ENCODE measurements around the gene MAD1L1.
A peak's percentile ranks its signal among the peaks of the same experiment; 100 is the strongest.

The MAD1L1 gene

GRCh38 chr7:2141651-2142050 is 91.1 kb downstream of the MAD1L1 start:
- peak in 26 of 56 donors; percentile 8 to 67 (median 28) for DNase-seq

GRCh38 chr7:2141021-2141410 is 91.7 kb downstream of the MAD1L1 start:
- DNase-seq, result no peak

GRCh38 chr7:2140216-2141020 is 92.3 kb downstream of the MAD1L1 start:
- DNase-seq, result peak in 6 of 56 donors; percentile 9 to 40 (median 24)

DNA sequence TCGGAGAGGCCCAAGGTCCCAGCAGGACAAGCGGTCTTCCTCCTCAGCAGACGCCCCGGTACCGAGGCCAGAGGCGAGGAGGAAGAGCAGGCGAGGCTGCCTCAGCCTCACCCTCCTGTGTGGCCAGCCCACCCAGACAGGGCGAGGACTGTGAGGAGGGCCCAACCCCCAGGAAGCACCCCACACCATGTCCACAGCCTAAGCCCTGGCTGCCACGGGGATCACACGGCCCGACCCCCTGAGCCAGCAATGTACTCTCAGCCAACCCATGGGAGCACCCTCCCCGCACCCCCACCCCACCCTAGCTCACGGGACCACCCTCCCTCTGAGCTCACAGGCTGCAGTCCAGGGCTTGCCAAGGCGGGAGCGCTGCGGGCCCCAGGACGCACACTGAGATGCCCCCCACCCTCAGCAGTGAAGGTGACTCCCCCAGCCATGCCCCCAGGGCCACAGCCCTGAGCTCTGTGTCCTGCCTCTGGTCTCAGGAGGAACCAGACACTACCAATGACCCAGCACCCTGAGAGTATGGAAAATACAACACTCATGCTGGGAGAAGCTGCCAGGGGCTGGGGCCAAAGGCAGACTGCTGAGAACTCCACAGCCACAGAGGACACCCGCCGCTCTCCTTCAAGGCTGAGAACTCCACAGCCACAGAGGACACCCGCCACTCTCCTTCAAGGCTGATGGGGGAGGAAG is 93.6 kb downstream of the MAD1L1 start:
- no peak for DNase-seq

DNA sequence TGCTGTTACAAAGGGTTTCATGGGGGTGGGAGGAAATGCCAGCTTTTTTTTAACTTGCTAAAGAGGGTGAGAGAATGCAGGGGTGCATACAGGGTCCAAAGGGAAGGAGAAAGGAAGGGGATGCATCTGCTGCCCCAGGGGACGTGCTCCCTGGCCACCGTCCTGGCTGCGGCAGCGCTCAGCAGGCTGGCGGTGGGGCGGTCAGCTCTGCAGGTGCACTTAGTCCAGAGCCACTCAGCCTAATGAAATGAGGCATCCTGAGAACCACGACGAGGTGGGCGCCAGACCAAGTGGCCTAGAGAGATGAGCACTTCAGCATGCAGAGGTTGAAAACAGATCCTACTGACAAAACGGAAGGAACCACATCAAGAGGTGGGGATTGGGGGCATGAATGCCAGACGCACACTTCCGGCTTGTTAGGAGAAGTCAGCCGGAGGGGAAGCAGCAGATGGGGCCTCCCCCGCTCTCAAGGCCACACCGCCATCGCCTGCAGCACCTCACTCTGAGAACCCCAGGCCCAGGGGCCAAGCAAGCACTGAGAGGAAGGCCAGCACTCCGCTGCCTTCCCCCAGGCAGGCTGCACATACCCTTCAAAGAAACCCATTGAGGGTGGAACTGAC is 94.5 kb downstream of the MAD1L1 start:
- peak in 1 of 56 donors; percentile 12 for DNase-seq

DNA sequence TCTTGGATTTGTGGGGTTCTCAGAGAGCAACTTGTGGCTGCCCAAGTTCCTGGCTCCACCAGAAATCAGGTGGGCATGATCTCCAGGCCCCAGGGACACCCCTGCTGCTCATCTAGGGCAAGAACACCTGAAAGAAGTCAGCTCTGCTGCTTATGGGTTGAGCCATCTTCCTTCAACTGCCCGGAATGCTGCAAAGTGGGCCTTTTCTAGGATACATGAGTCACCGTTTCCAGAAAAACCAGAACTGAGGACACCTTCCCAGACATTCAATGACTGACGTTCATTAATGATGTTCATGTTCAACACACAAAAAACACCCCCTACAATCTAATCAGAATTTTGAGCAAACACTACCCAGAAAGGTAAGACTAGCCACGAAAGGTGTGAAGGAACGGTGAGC is 98.0 kb downstream of the MAD1L1 start:
- DNase-seq, result no peak

DNA sequence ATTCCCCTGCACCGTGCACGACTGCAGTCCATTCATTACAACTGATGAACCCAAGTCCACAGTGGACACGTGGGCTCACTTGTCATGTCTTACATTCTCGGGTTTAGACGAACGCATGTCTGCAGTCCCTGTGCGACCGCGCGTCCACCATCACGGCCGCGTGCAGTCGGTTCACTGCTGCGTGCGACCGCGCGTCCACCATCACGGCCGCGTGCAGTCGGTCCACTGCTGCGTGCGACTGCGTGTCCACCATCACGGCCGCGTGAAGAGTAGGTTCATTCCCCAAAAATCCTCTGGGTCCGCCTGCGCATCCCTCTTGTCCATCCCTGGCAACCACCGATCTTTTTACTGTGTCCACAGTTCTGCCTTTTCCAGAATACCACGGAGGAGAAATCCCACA is 100.5 kb downstream of the MAD1L1 start:
- DNase-seq, result no peak

DNA sequence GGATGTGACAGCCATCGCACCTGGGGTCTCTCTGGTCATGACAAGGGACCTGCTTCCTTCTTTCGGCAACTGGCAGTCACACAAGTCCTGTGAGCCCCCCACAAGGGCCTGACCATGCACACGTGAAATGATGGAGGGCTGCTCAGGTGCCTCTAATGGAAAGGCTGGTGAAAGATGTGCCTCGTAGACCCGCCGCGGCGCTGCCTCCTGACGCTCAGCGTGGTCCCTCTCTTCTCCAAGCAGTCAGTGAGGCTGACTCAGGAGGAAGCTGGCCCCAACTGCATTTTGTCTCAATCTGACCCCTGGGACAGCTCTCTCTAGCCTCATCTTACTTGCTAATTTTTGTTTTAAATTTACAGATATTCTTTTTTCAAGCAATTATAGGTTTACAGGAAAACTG is 100.9 kb downstream of the MAD1L1 start:
- no peak for DNase-seq

DNA sequence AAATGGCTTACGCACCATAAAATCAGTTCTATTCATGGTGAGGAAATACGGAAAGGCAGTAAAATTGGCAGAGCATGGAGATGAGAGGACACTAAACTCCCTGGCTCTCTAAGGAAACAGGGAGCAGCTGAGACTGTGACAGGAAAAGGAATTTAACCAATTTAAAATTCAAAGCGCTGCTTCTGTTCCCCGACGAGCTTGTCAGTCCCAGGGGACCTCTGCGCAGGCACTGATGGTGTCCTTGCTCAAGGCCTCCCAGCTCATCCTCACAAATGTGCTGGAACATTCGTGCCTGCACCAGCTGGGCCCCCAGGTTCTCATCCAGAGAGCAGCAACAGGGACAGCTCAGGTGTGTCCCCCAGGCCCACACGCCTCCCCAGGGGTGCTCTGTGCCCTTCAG is 101.4 kb downstream of the MAD1L1 start:
- no peak for DNase-seq

GRCh38 chr7:2130096-2130375 is 102.7 kb downstream of the MAD1L1 start:
- DNase-seq, result no peak

- DNase-seq, result no peak
Observed at GRCh38 chr7:2129323-2130095, 103.2 kb downstream of the MAD1L1 start.

DNA sequence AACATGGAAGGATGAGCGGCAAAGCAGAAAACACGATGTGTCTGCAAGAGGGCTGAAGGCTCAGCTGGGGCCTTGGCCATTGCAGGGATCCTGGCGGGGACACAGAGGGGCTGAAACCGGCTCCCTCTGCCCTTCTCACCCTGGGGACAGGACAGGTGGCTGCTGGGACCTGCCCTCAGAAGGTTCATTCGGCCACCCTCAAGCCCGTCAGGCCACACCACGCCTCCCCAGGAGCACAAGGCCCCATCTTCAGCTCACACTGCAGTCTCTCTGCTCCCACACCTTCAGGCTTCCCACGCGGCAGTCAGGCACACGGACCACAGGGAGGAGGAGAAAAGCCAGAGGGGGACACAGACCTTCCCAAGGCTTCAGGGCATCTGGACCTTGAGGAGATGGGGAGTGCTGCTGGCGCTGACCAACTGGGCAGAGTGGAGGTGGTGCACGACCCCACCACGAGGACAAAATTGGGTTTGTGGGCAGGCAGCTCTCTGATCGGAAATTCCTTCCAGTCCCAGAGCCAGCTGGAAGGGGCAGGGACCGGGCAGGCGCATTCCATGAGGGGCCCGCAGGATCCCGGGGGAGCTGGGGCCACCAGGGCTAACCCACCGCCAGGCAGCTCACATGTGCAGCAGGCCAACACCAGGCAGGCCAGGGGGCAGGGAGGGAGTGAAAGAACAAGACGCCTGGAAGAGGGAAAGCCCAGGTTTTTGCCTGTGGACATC is 104.0 kb downstream of the MAD1L1 start:
- no peak for DNase-seq

DNA sequence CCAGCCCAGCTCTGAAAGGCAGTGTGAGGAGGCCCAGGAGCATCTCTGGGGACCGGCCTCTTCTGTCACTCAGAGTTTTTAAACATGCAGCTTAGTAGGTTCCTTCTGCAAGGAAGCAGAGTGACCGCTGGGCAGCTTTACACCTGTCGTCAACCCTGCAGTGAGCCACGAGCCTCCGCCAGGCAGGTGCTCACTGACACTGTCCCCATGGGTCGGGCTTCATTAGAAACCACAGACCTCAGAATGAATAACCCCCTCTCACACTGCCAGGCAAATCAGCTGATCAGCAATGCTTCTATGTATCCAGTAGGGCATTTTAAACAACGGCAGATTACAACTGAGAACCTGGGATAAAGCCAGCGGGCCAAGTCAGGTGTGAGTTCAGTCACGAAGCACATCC is 106.1 kb downstream of the MAD1L1 start:
- no peak for DNase-seq

GRCh38 chr7:2125931-2126330 is 106.8 kb downstream of the MAD1L1 start:
- no peak for DNase-seq

DNA sequence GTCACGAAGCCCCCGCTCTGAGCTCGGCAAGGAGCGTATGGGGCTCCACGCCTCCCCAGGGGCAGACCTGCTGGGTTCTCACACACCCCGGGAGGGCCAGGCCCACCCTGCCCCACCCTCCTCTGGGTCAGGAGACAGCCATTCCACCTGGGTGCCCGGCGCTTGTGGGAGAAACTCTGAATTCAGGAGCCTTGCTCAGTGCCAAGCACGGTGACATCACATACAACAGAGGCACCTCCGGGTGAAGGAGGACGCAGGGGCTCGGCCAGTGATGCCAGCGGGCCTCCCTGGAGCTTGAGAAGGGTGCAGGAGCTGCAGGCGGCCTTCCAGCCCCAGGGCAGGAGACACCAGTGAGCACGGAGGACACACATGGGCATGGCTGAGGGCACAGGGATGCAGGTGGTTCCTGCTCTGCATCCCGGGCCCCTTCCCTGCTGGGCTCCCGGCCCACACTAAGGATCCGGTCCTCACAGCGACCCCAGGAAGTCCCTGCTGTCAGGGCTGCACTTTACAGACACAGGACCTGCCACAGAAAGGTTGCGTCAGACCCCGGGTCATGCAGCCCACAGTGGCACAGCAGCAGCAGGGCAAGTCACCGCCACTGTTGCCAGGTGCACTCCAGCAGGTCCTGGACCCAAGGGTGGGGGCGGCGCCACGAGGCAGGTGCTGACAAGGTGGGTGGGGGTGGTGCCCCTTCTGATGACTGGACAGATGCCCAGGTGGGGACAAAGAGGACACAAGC is 108.0 kb downstream of the MAD1L1 start:
- DNase-seq, result no peak

- DNase-seq, result no peak
Observed at GRCh38 chr7:2123916-2124315, 108.8 kb downstream of the MAD1L1 start.

GRCh38 chr7:2123360-2123759 is 109.4 kb downstream of the MAD1L1 start:
- DNase-seq, result no peak

GRCh38 chr7:2122651-2123050 is 110.1 kb downstream of the MAD1L1 start:
- DNase-seq, result no peak

DNA sequence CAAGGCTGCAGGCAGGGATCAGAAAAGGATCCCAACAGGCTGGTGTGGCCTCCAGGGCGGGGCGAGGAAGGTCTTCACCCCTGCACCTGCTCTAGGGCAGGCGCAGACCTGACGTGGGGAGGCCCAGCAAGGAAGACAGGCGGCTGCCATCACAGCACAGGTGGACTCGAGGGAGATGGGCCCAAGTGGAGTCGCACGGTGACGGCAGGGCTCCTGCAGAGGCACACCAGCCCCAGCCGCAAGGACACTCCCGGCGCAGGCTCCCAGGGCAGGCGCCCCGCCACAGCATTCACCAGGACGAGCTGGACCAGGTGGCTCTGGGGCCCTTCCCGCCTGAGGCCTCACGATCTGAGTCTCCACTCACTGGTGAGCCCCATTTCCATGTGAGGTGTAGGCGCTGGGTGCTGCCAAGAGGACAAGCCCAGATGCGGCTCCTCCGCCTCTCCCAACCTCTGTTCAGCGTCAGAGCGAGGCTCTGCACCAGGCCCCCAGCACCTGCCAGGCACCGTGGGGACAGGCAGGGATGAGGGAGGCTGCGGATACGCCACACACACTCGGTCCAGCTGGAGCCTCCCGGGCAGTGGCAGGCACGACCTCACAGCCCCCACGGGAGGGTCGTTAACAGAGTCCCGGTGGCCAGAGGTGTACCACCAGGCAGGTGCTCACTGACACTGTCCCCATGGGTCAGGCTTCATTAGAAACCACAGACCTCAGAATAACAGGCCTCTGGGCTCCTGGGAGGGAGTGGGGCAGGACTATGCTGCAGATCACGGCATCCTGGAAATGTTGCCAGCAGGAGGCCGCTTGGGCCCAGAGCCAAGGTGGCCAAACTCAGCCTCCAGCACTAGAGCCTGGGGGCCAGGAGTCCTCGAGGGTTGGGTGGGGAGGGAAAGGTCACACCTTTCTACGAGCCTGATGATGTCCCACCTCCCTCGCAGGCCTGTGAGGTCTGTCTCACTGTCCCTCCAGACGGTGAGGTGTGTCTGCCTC is 111.6 kb downstream of the MAD1L1 start:
- no peak for DNase-seq
